Measurements from ENCODE around the gene PI4K2B.
"Not testable (repeated sequence)": the region's sequence is repeated elsewhere in the genome, so short reads cannot be mapped to it uniquely, and the experiment has no call there.

Gene PI4K2B

DNA sequence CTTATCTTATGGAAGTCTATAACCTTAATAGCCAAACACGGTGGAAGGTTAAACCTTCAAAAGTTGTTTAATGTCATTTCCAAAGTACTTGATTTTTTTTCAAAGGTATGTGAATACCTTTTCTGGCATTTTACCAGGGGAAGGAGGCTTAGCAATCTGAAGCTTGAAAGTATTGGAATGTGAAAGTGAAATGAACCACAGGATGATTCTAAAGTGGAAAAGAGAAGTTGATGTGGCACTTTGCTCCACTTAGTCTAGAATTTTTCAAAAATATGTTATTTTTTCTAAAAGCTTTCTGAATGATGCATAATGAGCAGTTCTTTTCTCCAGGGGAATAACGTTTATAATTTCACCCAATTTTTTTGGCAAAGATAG, 19.2 kb downstream of the PI4K2B start:
- ATAC-seq (ENCODE audit: low read depth), result peak; percentile 36; the same call in 1 of the 3 replicates
- Histone ChIP-seq H3K36me3 (ENCODE audit: low read depth) (peaks cover 33% of the 10 kb centered on the region), H3K4me1 (ENCODE audit: insufficient read depth, poor library complexity, severe bottlenecking) (no peaks in the 10 kb centered on the region), H3K27me3 (ENCODE audit: insufficient read depth, poor library complexity, severe bottlenecking) (no peaks in the 10 kb centered on the region), H3K27ac (ENCODE audit: poor library complexity, severe bottlenecking) (no peak overlapping the region), H3K4me3 (ENCODE audit: severe bottlenecking) (no peak overlapping the region), H3K9me3 (ENCODE audit: severe bottlenecking) (no peaks in the 10 kb centered on the region)
- no peak for DNase-seq (ENCODE audit: low spot score)
- TF ChIP-seq, protein P1, sequence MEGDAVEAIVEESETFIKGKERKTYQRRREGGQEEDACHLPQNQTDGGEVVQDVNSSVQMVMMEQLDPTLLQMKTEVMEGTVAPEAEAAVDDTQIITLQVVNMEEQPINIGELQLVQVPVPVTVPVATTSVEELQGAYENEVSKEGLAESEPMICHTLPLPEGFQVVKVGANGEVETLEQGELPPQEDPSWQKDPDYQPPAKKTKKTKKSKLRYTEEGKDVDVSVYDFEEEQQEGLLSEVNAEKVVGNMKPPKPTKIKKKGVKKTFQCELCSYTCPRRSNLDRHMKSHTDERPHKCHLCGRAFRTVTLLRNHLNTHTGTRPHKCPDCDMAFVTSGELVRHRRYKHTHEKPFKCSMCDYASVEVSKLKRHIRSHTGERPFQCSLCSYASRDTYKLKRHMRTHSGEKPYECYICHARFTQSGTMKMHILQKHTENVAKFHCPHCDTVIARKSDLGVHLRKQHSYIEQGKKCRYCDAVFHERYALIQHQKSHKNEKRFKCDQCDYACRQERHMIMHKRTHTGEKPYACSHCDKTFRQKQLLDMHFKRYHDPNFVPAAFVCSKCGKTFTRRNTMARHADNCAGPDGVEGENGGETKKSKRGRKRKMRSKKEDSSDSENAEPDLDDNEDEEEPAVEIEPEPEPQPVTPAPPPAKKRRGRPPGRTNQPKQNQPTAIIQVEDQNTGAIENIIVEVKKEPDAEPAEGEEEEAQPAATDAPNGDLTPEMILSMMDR (IDR thresholded peaks at IDR 0.05; ENCODE audit: poor library complexity, severe bottlenecking), result no peak

DNA sequence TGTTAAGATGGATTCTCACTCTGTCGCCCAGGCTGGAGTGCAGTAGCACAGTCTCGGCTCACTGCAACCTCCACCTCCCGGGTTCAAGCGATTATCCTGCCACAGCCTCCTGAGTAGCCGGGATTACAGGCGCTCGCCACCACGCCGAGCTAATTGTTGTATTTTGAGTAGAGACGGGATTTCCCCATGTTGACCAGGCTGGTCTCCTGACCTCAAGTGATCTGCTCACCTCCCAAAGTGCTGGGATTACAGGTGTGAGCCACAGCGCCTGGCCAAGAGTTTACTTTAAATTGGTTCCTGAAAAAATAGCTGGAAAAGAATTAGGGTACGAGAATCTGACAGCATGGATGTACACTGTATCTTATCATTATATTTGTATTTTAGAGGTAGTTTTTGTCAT, 20.0 kb downstream of the PI4K2B start:
- H3K36me3 ChIP-seq (ENCODE audit: low read depth), result peaks cover 36% of the 10 kb centered on the region

DNA sequence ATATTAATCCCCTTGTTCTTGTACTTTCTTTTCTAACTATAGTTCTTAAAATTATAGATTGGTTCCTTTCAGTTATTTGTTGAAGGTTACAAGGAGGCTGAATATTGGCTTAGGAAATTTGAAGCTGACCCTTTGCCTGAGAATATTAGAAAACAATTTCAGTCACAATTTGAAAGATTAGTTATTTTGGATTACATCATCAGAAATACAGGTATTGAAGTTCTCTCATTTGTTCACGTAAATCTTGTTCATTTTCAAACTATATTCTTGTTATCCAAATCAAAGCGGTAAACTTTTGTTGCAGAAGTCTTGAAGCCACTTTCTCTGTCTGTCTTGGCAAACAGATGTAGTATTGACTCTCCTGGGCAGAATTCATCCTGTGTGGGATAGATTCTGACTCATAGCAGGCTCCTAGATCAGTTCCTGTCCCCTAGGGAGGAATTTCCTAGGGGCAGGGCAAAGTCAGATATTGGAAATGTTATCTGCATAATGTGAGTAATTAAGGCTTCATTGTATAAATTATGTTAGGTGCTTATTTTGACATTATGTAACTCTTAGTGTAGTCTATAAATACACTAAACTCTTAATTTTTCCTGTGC, 25.2 kb downstream of the PI4K2B start:
- DNase-seq (ENCODE audit: low spot score) (no peak), ATAC-seq (ENCODE audit: low read depth) (peak; percentile 73; the same call in 2 of the 3 replicates)
- Histone ChIP-seq H3K27me3 (ENCODE audit: insufficient read depth, poor library complexity, severe bottlenecking) (no peaks in the 10 kb centered on the region), H3K4me3 (ENCODE audit: severe bottlenecking) (no peak overlapping the region), H3K36me3 (ENCODE audit: low read depth) (peaks cover 67% of the 10 kb centered on the region), H3K9me3 (ENCODE audit: severe bottlenecking) (no peaks in the 10 kb centered on the region), H3K4me1 (ENCODE audit: insufficient read depth, poor library complexity, severe bottlenecking) (peaks cover 5% of the 10 kb centered on the region), H3K27ac (ENCODE audit: poor library complexity, severe bottlenecking) (no peak overlapping the region)
- TF ChIP-seq, protein P1 (IDR thresholded peaks at IDR 0.05; ENCODE audit: poor library complexity, severe bottlenecking), result no peak

More for the DNA sequence above, 20.0 kb downstream of the PI4K2B start:
- DNase-seq (ENCODE audit: low spot score); H3K9me3 ChIP-seq (ENCODE audit: severe bottlenecking); H3K4me1 ChIP-seq (ENCODE audit: insufficient read depth, poor library complexity, severe bottlenecking); ATAC-seq (ENCODE audit: low read depth); H3K4me3 ChIP-seq (ENCODE audit: severe bottlenecking); H3K27ac ChIP-seq (ENCODE audit: poor library complexity, severe bottlenecking); H3K27me3 ChIP-seq (ENCODE audit: insufficient read depth, poor library complexity, severe bottlenecking): not testable (repeated sequence)

DNA sequence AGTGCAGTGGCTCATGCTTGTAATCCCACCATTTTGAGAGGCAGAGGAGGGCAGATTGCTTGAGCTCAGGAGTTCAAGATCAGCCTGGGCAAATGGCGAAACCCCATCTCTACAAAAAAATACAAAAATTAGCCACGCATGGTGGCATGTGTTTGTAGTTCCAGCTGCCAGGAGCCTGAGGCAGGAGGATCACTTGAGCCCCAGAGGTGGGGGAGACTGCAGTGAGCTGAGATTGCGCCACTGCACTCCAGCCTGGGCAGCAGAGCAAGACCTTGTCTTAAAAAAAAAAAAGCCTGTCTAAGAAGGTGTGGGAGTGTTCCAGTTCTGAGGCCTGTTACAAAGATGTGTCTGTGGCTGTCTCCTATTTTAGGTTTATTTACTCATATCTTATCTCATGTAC, 38.0 kb downstream of the PI4K2B start:
- Histone ChIP-seq H3K4me1 (ENCODE audit: insufficient read depth, poor library complexity, severe bottlenecking) (no peaks in the 10 kb centered on the region), H3K27ac (ENCODE audit: poor library complexity, severe bottlenecking) (no peak overlapping the region), H3K27me3 (ENCODE audit: insufficient read depth, poor library complexity, severe bottlenecking) (no peaks in the 10 kb centered on the region), H3K9me3 (ENCODE audit: severe bottlenecking) (no peaks in the 10 kb centered on the region), H3K36me3 (ENCODE audit: low read depth) (peaks cover 47% of the 10 kb centered on the region), H3K4me3 (ENCODE audit: severe bottlenecking) (no peak overlapping the region)
- no peak for DNase-seq (ENCODE audit: low spot score)
- TF ChIP-seq, protein P1 (IDR thresholded peaks at IDR 0.05; ENCODE audit: poor library complexity, severe bottlenecking), result no peak
- ATAC-seq (ENCODE audit: low read depth), result no peak

DNA sequence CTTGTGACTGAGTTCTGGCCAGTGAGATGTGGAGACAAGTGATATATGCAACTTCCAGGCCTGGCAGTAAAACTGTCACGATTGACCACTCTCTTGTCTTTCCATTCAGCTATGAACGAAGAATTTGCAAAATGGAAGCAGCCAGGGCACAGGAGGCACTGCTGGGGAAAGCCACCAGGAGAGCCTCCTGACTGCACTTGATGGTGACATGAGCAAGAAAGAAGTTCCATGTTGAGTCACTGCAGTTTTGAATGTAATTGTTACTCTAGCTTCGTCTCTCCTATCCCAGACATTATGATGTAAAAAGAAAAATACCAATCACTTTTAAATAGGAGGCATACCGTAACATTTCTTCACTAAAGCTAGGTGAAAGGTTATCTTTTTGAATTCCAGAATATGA, 46.4 kb downstream of the PI4K2B start:
- DNase-seq (ENCODE audit: low spot score) (no peak), ATAC-seq (ENCODE audit: low read depth) (no peak)
- Histone ChIP-seq H3K9me3 (ENCODE audit: severe bottlenecking) (no peaks in the 10 kb centered on the region), H3K36me3 (ENCODE audit: low read depth) (peaks cover 24% of the 10 kb centered on the region), H3K27me3 (ENCODE audit: insufficient read depth, poor library complexity, severe bottlenecking) (no peaks in the 10 kb centered on the region), H3K4me3 (ENCODE audit: severe bottlenecking) (no peak overlapping the region), H3K4me1 (ENCODE audit: insufficient read depth, poor library complexity, severe bottlenecking) (peaks cover 6% of the 10 kb centered on the region), H3K27ac (ENCODE audit: poor library complexity, severe bottlenecking) (no peak overlapping the region)
- TF ChIP-seq, protein P1 (IDR thresholded peaks at IDR 0.05; ENCODE audit: poor library complexity, severe bottlenecking), result no peak

Data from RWPE2 (cell line).